ENCODE results near the gene CCL27.

- TF ChIP-seq CTCF (conservative IDR thresholded peaks at IDR 0.05 in 1 of 2, IDR thresholded peaks at IDR 0.05 in 1 of 2; ENCODE audit: low read depth in 1 of 2, low read length in 2 of 2) (no peak), EZH2 (IDR thresholded peaks at IDR 0.05; ENCODE audit: low read length, missing control alignments) (no peak)
These were observed 9.9 kb downstream of the CCL27 start for GRCh38 chr9:34652602-34653000.

Data from fibroblast of lung (primary cell).